Measurements from ENCODE around the gene DBNDD1. TPM values are rescaled to one million over a fixed set of nuclear protein-coding genes. Genes with fewer than 3 reads are reported as not detected.
"Not testable (repeated sequence)": the region's sequence is repeated elsewhere in the genome, so short reads cannot be mapped to it uniquely, and the experiment has no call there.

DBNDD1 gene, protein sequence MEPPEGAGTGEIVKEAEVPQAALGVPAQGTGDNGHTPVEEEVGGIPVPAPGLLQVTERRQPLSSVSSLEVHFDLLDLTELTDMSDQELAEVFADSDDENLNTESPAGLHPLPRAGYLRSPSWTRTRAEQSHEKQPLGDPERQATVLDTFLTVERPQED
- 10.6 TPM for total RNA-seq

DNA sequence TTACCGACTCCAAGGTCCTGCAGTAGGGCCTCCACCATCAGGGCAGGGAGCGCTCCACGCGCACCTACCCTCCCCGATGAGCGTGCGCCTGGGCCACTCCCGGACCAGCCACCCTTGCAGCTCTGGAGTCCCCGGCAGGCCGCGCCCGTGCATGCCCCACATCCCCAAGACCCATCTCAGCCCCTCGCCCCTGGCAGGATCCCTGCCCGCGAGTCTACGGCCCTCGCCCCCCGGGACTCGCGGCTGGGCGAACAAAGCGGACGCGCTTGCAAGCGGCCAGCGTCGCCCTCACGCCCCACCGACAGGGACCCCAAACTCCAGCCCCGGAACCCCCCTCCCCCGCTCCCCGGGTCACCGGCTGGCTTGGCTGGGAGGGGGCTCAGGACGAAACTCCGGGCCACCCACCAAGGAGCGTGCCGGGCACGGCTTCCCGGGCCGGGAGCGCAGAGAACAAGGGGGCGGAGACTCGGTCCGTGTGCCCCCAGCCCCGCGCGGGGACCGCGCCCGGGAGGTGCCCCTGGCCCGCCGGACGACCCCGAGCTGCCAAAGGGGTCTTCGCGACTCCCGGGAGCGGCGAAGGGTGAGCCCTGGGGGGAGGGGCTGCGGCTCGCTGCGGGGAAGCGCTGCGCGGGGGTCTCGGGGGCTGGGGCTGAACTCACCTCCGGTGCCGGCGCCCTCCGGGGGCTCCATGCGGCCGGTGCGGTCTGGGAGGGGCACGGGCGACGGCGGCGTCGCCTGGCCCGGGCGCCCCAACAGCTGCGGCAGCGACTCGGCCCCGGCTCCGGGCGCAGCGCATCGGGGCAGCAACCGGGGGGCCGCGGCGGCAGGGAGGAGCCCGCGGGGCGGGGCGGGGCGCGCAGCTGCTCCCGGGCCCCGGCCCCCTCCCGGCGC is at the start of gene DBNDD1:
Gene DBNDD1 (minus strand): TSS at position 805 of the 891 bp plus-strand sequence. CDS start 115 bp downstream, at position 690.
- DNase-seq (ENCODE audit: low spot score in 2 of 2) (no peak), FAIRE-seq (no peak)

DNA sequence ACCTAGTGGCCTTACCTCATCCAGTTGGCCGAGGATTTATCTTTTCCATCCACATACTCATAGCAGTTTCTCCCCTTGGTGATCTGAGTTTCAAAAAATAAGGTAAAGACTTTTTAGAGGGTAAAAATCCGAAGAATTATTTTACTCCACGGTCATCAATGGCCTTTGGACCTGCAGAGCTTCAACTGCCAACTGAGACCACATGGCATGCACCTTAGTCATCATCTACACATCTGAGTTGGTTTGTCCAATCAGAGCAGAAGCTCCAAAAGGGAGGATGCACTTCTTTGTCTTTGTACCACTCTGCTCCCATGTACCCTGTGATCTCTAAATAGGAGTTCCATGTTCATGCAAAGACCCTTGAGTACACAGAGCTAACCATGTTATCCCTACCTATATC is 42.2 kb upstream of the DBNDD1 start:
- no peak for DNase-seq (ENCODE audit: low spot score in 2 of 2)
- FAIRE-seq: no peak

DNA sequence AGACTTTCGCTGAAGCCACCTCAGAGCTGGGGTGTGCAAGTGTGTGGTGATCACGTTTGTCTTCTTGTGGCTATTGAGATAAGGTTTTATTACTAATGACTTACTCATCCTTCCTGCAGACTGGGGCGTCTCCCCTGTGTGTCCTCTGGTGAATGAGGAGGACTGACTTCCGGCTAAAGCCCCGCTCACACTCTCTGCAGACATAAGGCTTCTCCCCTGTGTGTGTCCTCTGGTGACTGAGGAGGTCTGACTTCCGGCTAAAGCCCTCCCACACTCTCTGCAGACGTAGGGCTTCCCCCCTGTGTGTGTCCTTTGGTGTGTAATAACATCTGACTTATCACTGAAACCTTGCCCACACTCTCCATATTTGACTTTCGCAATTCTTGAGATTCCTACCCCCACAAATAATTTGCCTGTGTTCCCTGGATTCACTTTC is 38.5 kb upstream of the DBNDD1 start:
- FAIRE-seq (no peak), DNase-seq (ENCODE audit: low spot score in 2 of 2) (no peak)

DNA sequence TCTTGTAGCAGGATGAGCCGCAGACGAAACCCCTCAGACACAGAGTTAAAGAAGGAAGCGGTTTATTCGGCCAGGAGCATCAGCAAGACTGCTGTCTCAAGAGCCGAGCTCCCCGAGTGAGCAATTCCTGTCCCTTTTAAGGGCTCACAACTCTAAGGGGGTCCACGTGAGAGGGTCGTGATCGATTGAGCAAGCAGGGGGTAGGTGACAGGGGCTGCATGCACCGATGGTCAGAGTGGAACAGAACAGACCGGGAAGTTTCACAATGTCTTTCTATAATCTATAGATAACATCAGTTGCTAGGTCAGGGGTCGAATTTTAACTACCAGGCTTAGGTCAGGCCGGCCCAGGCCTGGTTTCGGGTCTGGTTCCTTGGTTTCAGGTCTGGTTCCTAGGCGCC is 37.3 kb upstream of the DBNDD1 start:
- not testable (repeated sequence) for FAIRE-seq; DNase-seq (ENCODE audit: low spot score in 2 of 2)

DNA sequence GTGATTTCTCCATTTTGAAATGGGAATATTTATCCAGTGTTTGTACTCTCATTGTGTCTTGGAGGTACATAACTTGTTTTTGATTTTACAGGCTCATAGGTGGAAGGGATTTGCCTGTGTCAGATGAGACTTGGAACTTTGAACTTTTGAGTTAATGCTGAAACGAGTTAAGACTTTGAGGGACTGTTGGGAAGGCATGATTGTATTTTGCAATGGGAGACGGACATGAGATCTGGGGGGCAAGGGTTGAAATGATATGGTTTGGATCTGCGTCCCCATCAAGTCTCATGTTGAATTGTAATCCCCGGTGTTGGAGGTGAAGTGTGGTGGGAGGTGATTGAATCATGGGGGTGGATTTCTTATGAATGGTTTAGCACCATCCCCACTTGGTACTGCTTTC is 36.1 kb upstream of the DBNDD1 start:
- FAIRE-seq (no peak), DNase-seq (ENCODE audit: low spot score in 2 of 2) (no peak)

DNA sequence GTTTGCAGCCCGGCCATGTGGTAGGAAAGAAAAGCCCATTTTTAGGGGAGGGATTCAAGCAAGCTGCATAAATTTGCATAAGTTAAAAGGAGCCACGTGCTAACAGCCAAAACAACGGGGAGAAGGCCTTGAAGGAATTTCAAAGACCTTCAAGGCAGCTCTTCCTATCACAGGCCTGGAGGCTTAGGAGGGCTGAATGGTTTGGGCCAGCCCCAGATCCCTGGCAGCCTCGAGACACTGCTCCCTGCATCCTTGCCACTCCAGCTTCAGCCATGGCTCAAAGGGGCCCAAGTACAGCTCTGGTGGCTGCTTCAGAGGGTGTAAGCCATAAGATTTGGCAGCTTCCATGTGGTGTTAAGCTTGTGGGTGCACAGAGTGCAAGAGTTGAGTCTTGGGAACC is 35.3 kb upstream of the DBNDD1 start:
- DNase-seq (ENCODE audit: low spot score in 2 of 2): no peak
- no peak for FAIRE-seq

DNA sequence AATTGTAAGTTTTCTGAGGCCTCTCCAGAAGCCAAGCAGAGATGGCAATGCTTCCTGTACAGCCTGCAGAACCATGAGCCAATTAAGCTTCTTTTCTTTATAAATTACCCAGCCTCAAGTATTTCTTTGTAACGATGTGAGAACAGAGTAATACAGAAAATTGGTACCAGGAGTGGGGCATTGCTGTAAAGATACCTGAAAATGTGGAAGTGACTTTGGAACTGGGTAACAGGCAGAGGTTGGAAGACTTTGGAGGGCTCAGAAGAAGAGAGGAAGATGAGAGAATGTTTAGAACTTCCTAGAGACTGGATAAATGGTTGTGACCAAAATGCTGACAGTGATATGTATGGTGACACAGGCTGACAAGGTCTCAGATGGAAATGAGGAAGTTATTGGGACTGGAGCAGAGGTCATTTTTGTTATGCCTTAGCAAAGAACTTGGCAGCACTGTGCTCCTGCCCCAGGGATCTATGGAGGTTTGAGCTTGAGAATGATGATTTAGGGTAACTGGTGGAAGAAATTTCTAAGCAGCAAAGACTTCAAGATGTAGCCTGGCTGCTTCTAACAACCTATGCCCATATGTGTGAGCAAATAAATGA is 34.7 kb upstream of the DBNDD1 start:
- FAIRE-seq (no peak), DNase-seq (ENCODE audit: low spot score in 2 of 2) (no peak)

DNA sequence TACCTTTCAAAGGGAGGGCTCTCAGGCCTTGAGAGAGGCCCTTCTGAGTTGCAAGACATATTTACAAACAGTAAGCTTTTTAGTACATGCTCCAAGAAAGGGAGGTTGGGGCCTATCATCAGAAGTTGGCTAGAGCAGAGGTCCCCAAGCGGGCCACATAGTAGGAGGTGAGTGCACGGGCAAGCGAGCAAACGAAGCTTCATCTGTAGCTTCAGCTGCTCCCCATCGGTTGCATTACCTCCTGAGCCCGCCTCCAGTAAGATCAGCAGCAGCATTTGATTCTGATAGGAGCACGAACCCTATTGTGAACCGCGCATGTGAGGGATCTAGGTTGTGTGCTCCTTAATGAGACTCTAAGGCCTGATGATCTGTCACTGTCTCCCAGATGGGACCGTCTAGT is 31.7 kb upstream of the DBNDD1 start:
- no peak for FAIRE-seq

DNA sequence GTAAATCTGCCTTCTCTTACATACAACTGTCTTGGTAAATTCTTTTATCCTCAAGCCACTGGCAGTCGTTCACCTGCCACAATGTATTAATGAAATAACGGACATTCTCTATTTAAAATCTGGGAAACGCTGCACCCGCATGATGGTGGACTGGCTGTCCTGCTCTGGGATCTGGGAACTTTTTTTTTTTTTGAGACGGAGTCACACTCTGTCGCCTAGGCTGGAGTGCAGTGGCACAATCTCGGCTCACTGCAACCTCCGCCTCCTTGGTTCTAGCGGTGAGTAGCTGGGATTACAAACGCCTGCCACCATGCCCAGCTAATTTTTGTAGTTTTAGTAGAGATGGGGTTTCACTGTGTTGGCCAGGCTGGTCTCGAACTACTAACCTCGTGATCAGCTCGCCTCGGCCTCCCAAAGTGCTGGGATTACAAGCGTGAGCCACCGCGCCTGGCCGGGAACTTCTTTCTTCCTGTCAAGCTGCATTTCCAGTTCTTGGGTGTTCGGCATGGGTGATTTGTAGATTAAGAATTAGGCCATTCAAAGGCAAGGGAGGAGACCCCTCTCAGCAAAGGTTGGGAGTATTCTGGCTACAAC is 29.6 kb upstream of the DBNDD1 start:
- DNase-seq (ENCODE audit: low spot score in 2 of 2) (no peak), FAIRE-seq (no peak)

More for the DNA sequence above, 31.7 kb upstream of the DBNDD1 start:
- DNase-seq (ENCODE audit: low spot score in 2 of 2): no peak

DNA sequence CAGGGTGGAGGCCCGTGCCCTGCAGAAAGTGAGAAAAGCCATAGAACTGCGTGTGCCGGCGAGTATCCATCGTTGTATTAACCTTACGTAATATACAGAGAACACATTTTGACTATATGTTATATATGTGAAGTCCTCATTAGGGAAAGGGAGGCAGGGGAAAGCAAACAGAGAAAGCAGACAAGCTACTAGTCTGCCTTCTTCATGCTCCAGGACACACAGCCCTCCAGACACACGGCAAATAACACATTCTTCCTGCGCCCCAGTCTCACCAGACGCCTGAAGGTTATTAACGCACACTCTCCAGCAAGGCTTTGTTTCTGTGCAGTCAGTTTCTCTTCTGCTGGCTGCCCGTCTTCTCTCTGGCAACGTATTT is 29.1 kb upstream of the DBNDD1 start:
- DNase-seq (ENCODE audit: low spot score in 2 of 2): no peak
- FAIRE-seq: no peak

DNA sequence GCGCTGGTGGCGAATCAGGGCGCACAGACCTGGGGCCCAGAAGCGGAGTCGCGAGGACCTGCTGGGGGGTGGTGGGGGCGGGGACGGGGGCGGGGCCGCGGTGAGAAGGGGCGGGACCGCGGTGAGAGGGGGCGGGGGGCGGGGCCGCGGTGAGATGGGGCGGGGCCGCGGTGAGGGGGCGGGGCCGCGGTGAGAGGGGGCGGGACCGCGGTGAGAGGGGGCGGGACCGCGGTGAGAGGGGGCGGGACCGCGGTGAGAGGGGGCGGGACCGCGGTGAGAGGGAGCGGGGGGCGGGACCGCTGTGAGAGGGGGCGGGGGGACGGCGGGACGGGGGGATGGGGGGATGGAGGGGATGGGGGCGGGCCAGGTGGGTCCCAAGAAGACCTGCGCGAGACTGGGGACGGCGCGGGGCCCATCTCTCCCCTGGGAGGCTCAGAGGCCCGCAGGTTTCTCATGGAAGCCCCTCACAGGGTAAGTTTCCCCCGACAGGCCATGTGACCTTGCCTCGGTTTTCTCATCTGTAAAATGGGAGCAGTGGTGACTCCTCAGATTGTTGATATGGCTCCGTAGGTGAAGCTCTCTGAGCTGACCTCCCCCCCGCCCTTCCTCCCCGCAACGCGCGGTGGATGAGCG is 28.6 kb upstream of the DBNDD1 start:
- DNase-seq (ENCODE audit: low spot score in 2 of 2): peak; percentile 24 to 49
- FAIRE-seq: no peak

DNA sequence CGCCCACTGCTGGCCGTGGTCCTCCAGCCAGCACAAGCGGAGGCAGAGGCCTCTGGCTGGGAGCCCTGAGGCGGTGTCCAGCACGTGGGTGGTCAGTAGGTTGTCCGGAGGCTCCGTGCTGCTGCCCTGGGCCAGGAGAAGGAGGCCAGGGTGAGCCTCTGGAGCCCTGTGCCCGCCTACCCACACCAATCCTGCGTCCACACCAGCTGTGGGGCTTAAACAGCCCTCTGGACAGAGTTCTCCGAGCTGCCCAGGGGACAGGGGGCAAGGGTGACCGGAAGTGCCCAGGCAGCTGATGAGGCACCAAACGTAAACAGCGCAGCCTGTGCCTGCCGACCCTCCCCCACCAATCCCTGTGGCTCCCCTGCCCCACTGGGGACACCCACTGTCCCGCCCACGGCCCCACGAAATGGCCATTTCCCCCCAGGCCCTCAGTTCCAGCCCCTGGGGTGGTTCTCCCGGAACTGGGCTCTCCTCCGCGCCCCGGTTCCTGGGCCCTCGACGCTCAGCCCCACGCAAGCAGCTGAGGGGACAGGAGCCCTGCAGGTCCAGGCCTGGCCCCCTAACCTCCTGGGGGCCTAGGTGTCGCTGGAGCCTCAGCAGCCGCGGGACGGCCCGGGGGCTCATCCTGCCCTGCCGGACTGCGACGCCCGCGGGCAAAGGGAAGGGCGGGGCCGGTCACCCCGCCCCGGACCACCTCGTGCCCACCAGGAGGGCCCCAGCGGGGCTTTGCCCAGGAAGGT is 27.9 kb upstream of the DBNDD1 start:
- FAIRE-seq (no peak), DNase-seq (ENCODE audit: low spot score in 2 of 2) (peak; percentile 31 to 63)

DNA sequence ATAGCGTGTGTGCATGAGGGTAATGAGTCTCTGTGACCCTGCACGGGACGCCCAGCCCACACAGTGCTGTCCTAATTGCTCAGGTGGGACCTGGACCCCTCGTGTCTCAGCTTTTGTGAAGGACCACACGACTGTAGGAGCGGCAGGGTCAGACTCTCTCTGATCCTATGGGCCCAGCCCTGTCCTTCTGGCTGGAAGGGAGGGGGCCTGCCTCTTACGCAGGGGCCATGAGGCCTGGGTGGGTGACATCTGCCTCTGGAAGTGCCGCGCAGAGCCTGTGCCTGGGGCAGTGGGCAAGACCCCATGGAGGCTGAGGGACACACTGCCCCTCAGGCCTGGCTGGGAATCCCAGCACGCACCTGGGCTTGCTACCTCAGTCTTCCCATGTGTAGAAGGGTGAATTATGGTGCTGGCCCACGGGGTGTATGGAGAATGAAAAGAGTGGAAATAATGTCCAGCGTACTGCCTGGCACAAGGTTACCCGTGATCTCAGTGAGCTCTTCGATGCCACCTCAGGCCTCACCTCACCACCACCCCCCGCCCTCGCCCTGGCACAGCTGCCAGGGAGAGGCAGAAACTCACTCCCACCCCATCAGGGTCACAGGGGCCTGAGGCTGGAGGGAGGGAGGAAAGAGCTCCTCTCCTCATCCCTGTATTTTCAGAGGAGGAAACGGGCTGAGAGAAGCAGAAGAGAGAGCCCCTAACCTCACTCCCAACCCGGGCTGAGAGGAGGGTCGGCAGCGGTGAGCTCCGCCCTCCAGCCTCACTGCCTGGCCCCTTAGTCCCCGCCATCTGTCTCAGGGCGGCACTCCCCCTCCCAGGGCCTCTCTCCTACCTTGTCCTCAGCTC is 27.1 kb upstream of the DBNDD1 start:
- FAIRE-seq: no peak
- DNase-seq (ENCODE audit: low spot score in 2 of 2): peak in 1 of 2 donors; percentile 20

DNA sequence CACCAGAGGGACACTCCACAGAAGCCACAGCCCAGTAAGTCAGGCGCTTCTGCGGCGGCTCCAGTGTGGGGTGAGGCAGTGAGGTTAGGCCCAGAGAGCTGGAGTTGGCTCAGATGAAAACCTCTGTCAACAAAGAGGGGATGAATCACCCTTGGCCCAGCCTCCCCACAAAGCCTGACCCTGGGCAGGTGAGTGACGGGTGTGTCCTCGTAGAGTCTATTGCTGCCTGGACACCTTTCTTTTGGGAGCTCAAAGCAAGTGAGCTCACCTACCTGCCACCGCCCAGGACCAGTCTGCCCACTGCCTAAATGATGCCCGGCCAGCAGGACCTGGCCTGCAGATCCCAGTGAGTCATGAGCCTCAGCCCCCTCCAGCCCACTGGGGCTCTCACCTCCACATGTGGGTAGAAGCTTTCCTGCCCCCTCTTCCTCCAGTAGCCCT is 24.9 kb upstream of the DBNDD1 start:
- FAIRE-seq: no peak
- DNase-seq (ENCODE audit: low spot score in 2 of 2): peak; percentile 21 to 29

DNA sequence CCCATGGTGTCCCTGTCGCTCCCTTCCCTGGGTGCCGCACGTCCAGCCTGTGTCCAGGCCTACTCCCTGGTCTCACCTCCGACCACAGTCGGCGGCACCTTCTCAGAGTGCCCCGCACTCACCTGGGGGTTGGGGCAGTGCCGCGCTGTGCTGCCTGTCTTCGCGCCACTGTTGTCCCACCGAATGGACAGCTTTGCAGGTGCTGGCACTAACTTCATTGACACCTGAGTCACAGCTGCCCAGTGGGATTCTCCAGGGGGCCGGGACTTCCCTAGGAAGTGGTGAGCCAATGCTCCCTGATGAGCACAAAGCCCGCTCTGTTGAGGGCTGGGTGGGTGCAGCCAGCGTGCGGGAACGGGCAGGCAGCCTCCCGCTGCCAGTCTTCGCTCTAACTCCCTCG is 24.3 kb upstream of the DBNDD1 start:
- FAIRE-seq (no peak), DNase-seq (ENCODE audit: low spot score in 2 of 2) (no peak)

DNA sequence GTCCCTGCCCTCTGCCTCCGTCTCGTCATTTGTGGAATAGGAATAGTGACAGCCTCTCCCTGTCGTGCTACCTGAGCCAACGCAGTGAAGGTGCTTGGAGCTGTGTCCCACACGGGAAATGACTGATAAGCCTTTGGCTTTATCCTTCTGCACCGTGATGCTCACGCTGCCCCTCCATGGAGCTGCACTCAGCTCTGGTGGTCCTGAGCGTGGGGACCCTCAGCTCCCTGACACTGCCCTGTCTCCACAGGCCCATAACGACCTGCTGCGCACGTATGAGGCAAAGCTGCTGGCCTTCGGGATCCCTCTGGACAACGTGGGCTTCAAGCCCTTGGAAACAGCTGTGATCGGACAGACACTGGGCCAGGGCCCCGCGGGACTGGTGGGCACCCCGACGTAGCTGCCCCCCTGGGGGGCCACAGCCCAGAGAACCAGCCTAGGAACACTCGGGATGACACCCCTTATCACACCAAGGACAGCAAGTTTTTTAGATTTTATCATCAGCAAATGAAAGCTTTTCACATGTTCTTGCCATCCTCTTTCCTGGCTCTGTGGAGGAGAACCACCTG is 23.8 kb upstream of the DBNDD1 start:
- DNase-seq (ENCODE audit: low spot score in 2 of 2) (peak in 1 of 2 donors; percentile 10), FAIRE-seq (no peak)

DNA sequence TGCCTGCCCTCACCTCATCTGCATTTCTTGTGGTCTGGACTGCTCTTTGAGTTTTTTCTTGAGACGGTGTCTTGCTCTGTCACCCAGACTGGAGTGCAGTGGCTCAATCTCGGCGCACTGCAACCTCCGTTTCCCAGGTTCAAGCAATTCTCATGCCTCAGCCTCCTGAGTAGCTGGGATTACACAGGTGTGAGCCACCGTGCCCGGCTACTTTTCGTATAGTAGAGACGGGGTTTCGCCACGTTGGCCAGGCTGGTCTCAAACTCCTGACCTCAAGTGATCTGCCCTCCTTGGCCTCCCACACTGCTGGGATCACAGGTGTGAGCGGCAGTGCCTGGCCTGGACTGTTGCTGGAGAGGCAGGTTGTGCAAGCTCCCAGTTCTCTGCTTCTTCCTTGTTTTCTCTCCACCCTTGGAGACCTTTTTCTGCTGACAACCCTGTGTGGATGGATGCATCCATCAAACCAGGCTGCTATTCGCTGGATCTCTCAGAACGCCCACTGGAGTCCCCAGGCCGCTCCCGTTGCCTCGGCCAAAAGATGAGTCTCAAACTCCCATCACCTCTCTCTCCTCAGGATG is 22.7 kb upstream of the DBNDD1 start:
- DNase-seq (ENCODE audit: low spot score in 2 of 2): no peak
- no peak for FAIRE-seq

All from frontal cortex (tissue), 4 donors.